Keratinocyte (primary cell): Measurements from ENCODE around the gene USP14. TPM values are rescaled to one million over a fixed set of nuclear protein-coding genes. Genes with fewer than 3 reads are reported as not detected.

Experiments used
- DNase-seq: peaks from one replicate; pipeline ENCODE4 v3.0.0-alpha.2; 2011; ENCODE audit warnings: low read depth, missing footprints, low spot score
- FAIRE-seq: peaks from 2 replicates; lab custom pipeline; 2011; peaks lifted over from hg19 to GRCh38; lab: Jason Lieb, UNC
- H2AFZ ChIP-seq: 2 replicates; pipeline ENCODE4 v1.6.0; 2012; ENCODE audit warnings: low read length, control low read depth, inconsistent platforms; ENCODE audit not compliant: control insufficient read depth
- H3K27ac ChIP-seq: 2 replicates; pipeline ENCODE4 v1.5.1; 2011; ENCODE audit warnings: low read length; ENCODE audit not compliant: control insufficient read depth, insufficient read depth
- H3K27me3 ChIP-seq: 3 replicates; pipeline ENCODE4 v1.6.0; 2011; ENCODE audit warnings: low read length; ENCODE audit not compliant: control insufficient read depth, insufficient read depth; ENCODE audit errors: extremely low read depth
- H3K36me3 ChIP-seq, 2 experiments: 2 replicates in 1 of 2; 3 replicates in 1 of 2; pipeline ENCODE4 v1.5.1; 2011; ENCODE audit warnings: low read length in 2 of 2, mild to moderate bottlenecking in 1 of 2; ENCODE audit not compliant: control insufficient read depth in 2 of 2, insufficient read depth in 2 of 2; ENCODE audit errors: extremely low read depth in 1 of 2
- H3K4me1 ChIP-seq: 3 replicates; pipeline ENCODE4 v1.5.1; 2011; ENCODE audit warnings: low read length; ENCODE audit not compliant: control insufficient read depth, insufficient read depth; ENCODE audit errors: extremely low read depth
- H3K4me2 ChIP-seq: 3 replicates; pipeline ENCODE4 v1.6.0; 2011; ENCODE audit warnings: low read depth, low read length; ENCODE audit not compliant: control insufficient read depth, insufficient read depth; ENCODE audit errors: extremely low read depth
- H3K4me3 ChIP-seq, 3 experiments: fragments of 200-600 bp in 1 of 3; sonication (generic) in 1 of 3; 2 replicates in 2 of 3; 3 replicates in 1 of 3; pipeline ENCODE4 v1.5.1; 2011 to 2016; ENCODE audit warnings: low read length in 3 of 3, mild to moderate bottlenecking in 3 of 3, control low read depth in 2 of 3, inconsistent platforms in 1 of 3, low read depth in 1 of 3, mixed read lengths in 1 of 3, mixed run types in 1 of 3, moderate library complexity in 1 of 3; ENCODE audit not compliant: control insufficient read depth in 2 of 3, insufficient read depth in 2 of 3; ENCODE audit errors: extremely low read depth in 1 of 3
- H3K79me2 ChIP-seq: 2 replicates; pipeline ENCODE4 v1.6.0; 2012; ENCODE audit warnings: low read length; ENCODE audit not compliant: control insufficient read depth, insufficient read depth
- H3K9ac ChIP-seq: 3 replicates; pipeline ENCODE4 v1.6.0; 2011; ENCODE audit warnings: low read length; ENCODE audit not compliant: control insufficient read depth, insufficient read depth; ENCODE audit errors: extremely low read depth
- H3K9me1 ChIP-seq: 3 replicates; pipeline ENCODE4 v1.6.0; 2011; ENCODE audit warnings: low read length; ENCODE audit not compliant: control insufficient read depth, insufficient read depth; ENCODE audit errors: extremely low read depth
- H3K9me3 ChIP-seq: 2 replicates; pipeline ENCODE4 v1.5.1; 2012; ENCODE audit warnings: low read depth, low read length; ENCODE audit not compliant: control insufficient read depth
- H4K20me1 ChIP-seq: 3 replicates; pipeline ENCODE4 v1.6.0; 2011; ENCODE audit warnings: low read length; ENCODE audit not compliant: control insufficient read depth, insufficient read depth; ENCODE audit errors: extremely low read depth
- CTCF ChIP-seq, 3 experiments: IDR thresholded peaks in 1 of 3; conservative IDR thresholded peaks in 1 of 3; optimal IDR thresholded peaks in 1 of 3; 2 replicates in 2 of 3; 3 replicates in 1 of 3; pipeline versions ENCODE3 to v1.5.1; 2011; ENCODE audit warnings: low read length in 3 of 3, mild to moderate bottlenecking in 3 of 3, moderate library complexity in 2 of 3, control low read depth in 1 of 3, inconsistent platforms in 1 of 3; ENCODE audit not compliant: insufficient read depth in 2 of 3; ENCODE audit errors: extremely low read depth in 1 of 3
- EZH2 ChIP-seq: IDR thresholded peaks from one replicate; pipeline ENCODE4 v1.6.1; 2012; ENCODE audit warnings: inconsistent platforms, mild to moderate bottlenecking, low read length, moderate library complexity
- dilution Hi-C: fragments of 300-500 bp; cut with MboI; formaldehyde crosslinking; loops from one replicate; pipeline ENCODE4 v1.7.0; 2020; ENCODE audit warnings: low sequenced_read_pairs; ENCODE audit not compliant: extremely low pct_ligation_motif_present
- polyA plus RNA-seq, 5 experiments: library from polyadenylated mRNA; depleted of rRNA in 3 of 5; stranded (reverse) in 3 of 5; stranded (forward) in 1 of 5; unstranded in 1 of 5; fragments of >200 nt; gene quantifications; 1 replicate in 1 of 5; 2 replicates in 3 of 5; 3 replicates in 1 of 5; pipeline versions ENCODE4 v1.2.1 to v1.2.3, GENCODE V29; 2011 to 2012; ENCODE audit warnings: missing spikeins in 2 of 5, low read depth in 1 of 5, low replicate concordance in 1 of 5
- small RNA-seq, 3 experiments: library from RNA; depleted of rRNA; stranded (forward); fragments of <200 nt; gene quantifications; one replicate each; pipeline ENCODE3, GENCODE V24; 2012; ENCODE audit warnings: low read depth in 3 of 3, low replicate concordance in 1 of 3; ENCODE audit not compliant: insufficient read length in 3 of 3

Gene USP14
- polyA plus RNA-seq, 1 donor (not counting 4 experiments of a cell fraction or from before 2014, with no cell fraction given): 62.5 TPM

DNA sequence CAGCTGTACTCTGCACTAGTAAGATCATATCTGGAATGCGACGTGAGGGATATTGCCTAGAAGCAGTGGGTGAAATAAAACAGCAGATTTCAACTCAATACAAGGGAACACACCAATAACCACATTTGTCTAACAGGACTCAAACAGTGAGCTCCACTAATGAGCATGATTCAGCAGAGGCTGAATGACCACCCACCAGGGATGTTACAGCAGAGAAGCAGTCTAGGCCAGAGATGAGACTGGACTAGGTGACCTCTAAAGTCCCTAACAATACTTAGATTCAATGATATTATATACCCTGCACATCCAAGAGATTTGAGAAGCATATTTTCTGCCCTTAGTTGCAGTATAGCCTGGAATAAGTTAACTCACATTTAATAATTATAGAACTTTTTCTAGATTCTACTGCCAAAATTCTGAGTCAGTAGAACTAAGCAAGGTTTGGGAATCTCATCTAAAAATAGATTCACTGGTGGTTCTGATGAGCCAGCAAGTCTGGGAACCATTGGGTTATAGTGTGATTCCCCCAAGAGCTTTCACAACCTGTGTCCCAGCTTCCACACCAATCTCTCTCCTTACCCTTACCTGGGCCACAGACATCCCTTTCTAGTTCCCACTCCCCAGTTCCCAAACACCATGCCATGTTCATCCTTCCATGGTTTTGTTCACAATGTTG is 103.2 kb downstream of the USP14 start:
- TF ChIP-seq EZH2: no peak
- no peak for TF ChIP-seq CTCF (optimal IDR thresholded peaks at IDR 0.05 in 1 of 3, IDR thresholded peaks at IDR 0.05 in 1 of 3, conservative IDR thresholded peaks at IDR 0.05 in 1 of 3; ENCODE audit: extremely low read depth in 1 of 3, insufficient read depth in 2 of 3, low read length in 3 of 3)
- Histone ChIP-seq H3K4me1 (no peaks in the 10 kb centered on the region), H3K9me1 (no peaks in the 10 kb centered on the region), H3K36me3 (peaks cover 3 to 11% of the 10 kb centered on the region in 2 experiments), H3K9ac (no peak overlapping the region), H4K20me1 (no peaks in the 10 kb centered on the region), H3K4me2 (no peak overlapping the region), H3K79me2 (peaks cover 8% of the 10 kb centered on the region), H2AFZ (no peak overlapping the region), H3K27me3 (no peaks in the 10 kb centered on the region), H3K9me3 (no peaks in the 10 kb centered on the region), H3K4me3 (no peak overlapping the region), H3K27ac (no peak overlapping the region)
- FAIRE-seq (no peak), DNase-seq (no peak)
- dilution Hi-C loops: no loop called here

Small RNA genes within 50 kb of the gene (small RNA-seq; reads per million reads assigned to genes)
- 0 reads per million in 3 experiments for gene MIR8078

Other genes with a start within 250 kb of the USP14 start
- 0.25 to 0.49 TPM (median 0.30 TPM) in 3 replicates for gene TUBB8B, start 108.9 kb upstream of the USP14 start, polyA plus RNA-seq
- 13.6 to 35.8 TPM (median 20.7 TPM) in 3 replicates for gene THOC1, start 109.5 kb downstream of the USP14 start, polyA plus RNA-seq